GM10266 (cell line): Measurements from ENCODE around the gene LAMA2.

Experiments used
- DNase-seq: peaks from one replicate; pipeline ENCODE4 v3.0.0; 2012; ENCODE audit errors: extremely low spot score
- CTCF ChIP-seq: IDR thresholded peaks from 2 replicates; pipeline ENCODE4 v1.5.1; 2012; ENCODE audit warnings: mild to moderate bottlenecking, low read depth; ENCODE audit not compliant: control insufficient read depth, insufficient read depth; ENCODE audit errors: missing control alignments

The LAMA2 gene

DNA sequence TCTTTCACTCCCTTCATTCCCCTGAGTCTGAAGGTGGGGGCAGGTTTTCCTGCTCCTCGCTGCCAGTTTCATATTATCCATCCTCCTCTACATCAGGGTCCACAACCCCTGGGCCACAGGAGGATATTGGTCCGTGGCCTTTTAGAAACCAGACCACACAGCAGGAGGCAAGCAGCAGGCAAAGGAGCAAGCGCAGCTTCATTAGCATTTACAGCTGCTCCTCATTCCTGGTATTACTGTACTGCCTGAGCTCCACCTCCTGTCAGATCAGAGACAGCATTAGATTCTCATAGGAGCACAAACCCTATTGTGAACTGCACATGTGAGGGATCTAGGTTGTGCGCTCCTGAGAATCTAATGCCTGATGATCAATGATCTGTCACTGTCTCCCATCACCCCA is 446.7 kb downstream of the LAMA2 start:
- TF ChIP-seq CTCF, result no peak
- no peak for DNase-seq

DNA sequence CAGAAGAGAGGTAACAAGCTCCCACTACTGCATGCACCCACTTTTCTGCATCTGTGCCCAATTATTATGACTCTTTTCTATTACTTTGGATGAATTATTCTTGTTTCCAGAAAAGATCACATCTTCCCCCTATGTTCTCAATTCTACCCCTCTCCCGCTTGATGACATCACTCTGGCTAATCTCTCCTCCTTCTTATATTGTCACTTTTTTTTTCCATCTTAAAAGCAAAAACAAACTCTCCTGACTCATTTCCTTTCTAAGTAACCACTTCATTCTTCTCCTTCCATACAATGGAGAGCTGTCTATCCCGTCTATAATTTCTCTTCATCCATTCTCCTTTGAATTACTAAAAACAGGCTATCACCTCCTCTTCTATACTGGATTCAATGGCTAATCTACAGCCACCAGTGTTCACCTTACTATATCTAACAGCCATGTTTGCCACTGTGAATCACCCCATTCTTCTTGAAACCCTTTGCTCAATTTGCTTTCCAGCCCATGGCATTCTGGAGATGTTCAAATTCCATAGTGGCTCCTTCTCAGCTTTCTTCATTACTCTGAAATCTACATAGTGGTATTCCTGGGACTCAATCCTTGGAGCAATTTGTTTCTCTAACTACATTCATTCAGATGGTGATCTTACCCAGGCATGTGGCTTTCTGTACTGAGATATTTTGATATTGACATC is 448.7 kb downstream of the LAMA2 start:
- DNase-seq, result no peak

GRCh38 chr6:129335792-129336191 is 452.9 kb downstream of the LAMA2 start:
- no peak for DNase-seq
- no peak for TF ChIP-seq CTCF

More for the DNA sequence above, 448.7 kb downstream of the LAMA2 start:
- TF ChIP-seq CTCF, result no peak

GRCh38 chr6:129338683-129339082 is 455.7 kb downstream of the LAMA2 start:
- no peak for DNase-seq
- no peak for TF ChIP-seq CTCF

- no peak for TF ChIP-seq CTCF
- DNase-seq, result no peak
These were observed 458.0 kb downstream of the LAMA2 start for GRCh38 chr6:129340983-129341382.

DNA sequence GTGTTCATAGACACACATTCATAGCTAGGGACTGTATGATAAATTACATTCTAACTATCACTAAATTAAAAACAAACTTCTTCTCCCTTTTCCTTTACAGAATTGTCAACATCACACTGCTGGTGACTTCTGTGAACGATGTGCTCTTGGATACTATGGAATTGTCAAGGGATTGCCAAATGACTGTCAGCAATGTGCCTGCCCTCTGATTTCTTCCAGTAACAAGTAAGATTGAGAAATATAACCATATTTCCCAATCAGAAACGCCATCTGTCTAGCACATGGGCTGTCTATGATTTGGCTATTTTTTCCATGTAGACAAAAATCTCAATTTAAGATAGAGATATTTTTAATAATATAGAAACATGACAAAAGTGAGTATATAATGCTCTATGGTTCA is 459.3 kb downstream of the LAMA2 start:
- no peak for DNase-seq
- no peak for TF ChIP-seq CTCF

DNA sequence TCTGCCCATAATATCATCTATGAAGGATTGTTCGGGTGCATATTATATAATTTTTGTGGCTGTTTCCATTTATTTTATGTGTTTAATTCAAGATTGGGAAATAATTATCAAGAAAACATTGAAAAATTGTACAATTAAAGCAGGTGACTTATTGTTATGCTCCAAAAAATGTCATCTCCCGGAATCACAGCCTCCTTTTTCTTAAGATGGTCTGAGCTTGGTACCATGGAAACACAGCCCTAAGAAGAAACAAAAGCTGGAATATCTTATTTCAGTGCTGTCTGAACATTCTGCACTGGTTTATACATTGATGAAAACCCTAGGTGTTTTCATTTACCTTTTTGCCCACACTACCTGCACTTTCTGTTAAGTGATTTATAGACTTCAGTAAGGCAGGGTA is 459.9 kb downstream of the LAMA2 start:
- no peak for DNase-seq
- TF ChIP-seq CTCF, result no peak
